GM19025 (cell line): ENCODE data around the gene ADGRG1.

Source experiments
- ATAC-seq: cut with Tn5 transposase; IDR thresholded peaks from one replicate; pipeline ENCODE4 v1.9.1; 2021; ENCODE audit warnings: mild to moderate bottlenecking, low read depth, moderate library complexity; ENCODE audit not compliant: unreplicated experiment

ADGRG1 gene

GRCh38 chr16:57633383-57634064 lies 5.1 kb downstream of the ADGRG1 start:
- ATAC-seq: no peak

- no peak for ATAC-seq
These were observed 5.7 kb downstream of the ADGRG1 start for GRCh38 chr16:57634171-57634570.

GRCh38 chr16:57635266-57636097 lies 7.1 kb downstream of the ADGRG1 start:
- ATAC-seq: no peak

GRCh38 chr16:57636184-57636583 lies 7.8 kb downstream of the ADGRG1 start:
- ATAC-seq: no peak

GRCh38 chr16:57637020-57637419 lies 8.6 kb downstream of the ADGRG1 start:
- no peak for ATAC-seq

GRCh38 chr16:57637424-57637823 lies 9.0 kb downstream of the ADGRG1 start:
- ATAC-seq: no peak

GRCh38 chr16:57637965-57638364 lies 9.5 kb downstream of the ADGRG1 start:
- ATAC-seq: no peak

GRCh38 chr16:57638381-57638780 lies 10.0 kb downstream of the ADGRG1 start:
- no peak for ATAC-seq

GRCh38 chr16:57639172-57639887 lies 10.9 kb downstream of the ADGRG1 start:
- ATAC-seq: no peak

GRCh38 chr16:57640185-57640584 lies 11.8 kb downstream of the ADGRG1 start:
- no peak for ATAC-seq

- no peak for ATAC-seq
These were observed 12.2 kb downstream of the ADGRG1 start for GRCh38 chr16:57640612-57641011.

- ATAC-seq: no peak
These were observed 14.0 kb downstream of the ADGRG1 start for GRCh38 chr16:57642160-57643135.

GRCh38 chr16:57643147-57643874 lies 14.9 kb downstream of the ADGRG1 start:
- no peak for ATAC-seq

GRCh38 chr16:57643910-57644309 lies 15.5 kb downstream of the ADGRG1 start:
- no peak for ATAC-seq

GRCh38 chr16:57644383-57645014 lies 16.1 kb downstream of the ADGRG1 start:
- ATAC-seq: no peak

- ATAC-seq: no peak
These were observed 16.7 kb downstream of the ADGRG1 start for GRCh38 chr16:57645169-57645568.

- ATAC-seq: no peak
These were observed 17.4 kb downstream of the ADGRG1 start for GRCh38 chr16:57645691-57646387.

GRCh38 chr16:57646388-57647039 lies 18.1 kb downstream of the ADGRG1 start:
- no peak for ATAC-seq
